ENCODE results near the gene ULK4. TPM values are rescaled to one million over a fixed set of nuclear protein-coding genes. Genes with fewer than 3 reads are reported as not detected.

The ULK4 gene
- total and polyA plus RNA-seq, 2 of the 4 experiments (the other 2 are of a cell fraction) = 2.7 to 5.0 TPM

DNA sequence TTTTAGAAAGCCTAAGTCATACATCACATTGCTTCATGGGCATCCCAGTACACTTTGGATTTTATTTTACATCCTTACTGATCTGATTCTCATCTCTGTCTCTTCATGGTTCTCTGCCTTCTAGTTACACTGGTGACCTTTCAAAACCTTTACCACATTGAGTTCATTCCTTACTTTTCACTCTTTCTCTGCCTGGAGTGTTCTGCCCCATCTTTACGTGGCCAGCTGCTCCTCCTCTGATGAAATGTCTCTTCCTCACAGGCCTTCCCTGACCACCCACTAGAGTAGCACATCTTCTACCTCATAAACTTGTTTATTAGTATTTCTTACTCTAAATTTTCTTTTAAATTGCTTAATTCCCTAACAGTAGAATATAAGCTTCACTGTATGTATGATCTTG is 744.9 kb downstream of the ULK4 start:
- Histone ChIP-seq H3K4me3 (ENCODE audit: insufficient read depth, low read depth, low read length) (no peak overlapping the region), H3K18ac (ENCODE audit: low read depth, low read length) (no peak overlapping the region), H4K5ac (ENCODE audit: low read depth, low read length) (no peak overlapping the region), H4K20me1 (ENCODE audit: insufficient read depth, low read length) (peaks cover 92% of the 10 kb centered on the region), H3K79me1 (ENCODE audit: low read depth in 1 of 2, low read length in 2 of 2) (peaks cover 4 to 37% of the 10 kb centered on the region in 2 experiments; a peak in 3 of 4 replicates), H3K27ac (ENCODE audit: insufficient read depth, low read length) (no peak overlapping the region), H3K9me1 (ENCODE audit: insufficient read depth, low read length) (peaks cover 13% of the 10 kb centered on the region), H4K91ac (ENCODE audit: insufficient read depth, low read depth, low read length) (no peak overlapping the region), H3K23ac (ENCODE audit: low read depth, low read length) (no peak overlapping the region), H3K4me2 (ENCODE audit: low read depth, low read length) (no peak overlapping the region), H3K4me1 (ENCODE audit: control insufficient read depth, insufficient read depth, low read length) (peaks cover 3% of the 10 kb centered on the region), H2BK120ac (ENCODE audit: low read depth, low read length) (no peak overlapping the region), H2BK5ac (ENCODE audit: low read depth, low read length, poor library complexity, severe bottlenecking) (no peak overlapping the region), H2AFZ (replicated peaks; ENCODE audit: low read length, poor library complexity) (no peak overlapping the region), H2AK9ac (replicated peaks; ENCODE audit: low read depth, low read length, poor library complexity) (no peak overlapping the region), H3K9ac (ENCODE audit: low read depth, low read length) (no peak overlapping the region), H2BK15ac (ENCODE audit: low read depth, low read length) (no peak overlapping the region), H3K56ac (ENCODE audit: extremely low read depth, insufficient read depth, low read length) (no peak overlapping the region), H3K14ac (replicated peaks; ENCODE audit: low read depth, low read length) (no peak overlapping the region), H4K8ac (ENCODE audit: low read depth in 2 of 2, low read length in 2 of 2) (no peak overlapping the region), H3K9me3 (ENCODE audit: control insufficient read depth, insufficient read depth, low read length) (no peaks in the 10 kb centered on the region), H3K36me3 (ENCODE audit: control insufficient read depth, insufficient read depth, low read length) (no peaks in the 10 kb centered on the region), H3K27me3 (ENCODE audit: control insufficient read depth, insufficient read depth, low read length) (no peaks in the 10 kb centered on the region), H2BK20ac (ENCODE audit: low read depth, low read length) (no peak overlapping the region), H3K4ac (ENCODE audit: low read depth, low read length) (no peak overlapping the region), H2AK5ac (ENCODE audit: low read depth, low read length) (no peak overlapping the region)
- ChIA-PET CTCF (no interaction called here), POLR2A (ENCODE audit: unreplicated experiment) (no interaction called here)
- in situ Hi-C loops (cut with MboI; ENCODE audit: low sequenced_read_pairs) (loop anchor here (25.0 kb wide), 1 partner anchor 470 kb away; no protein-coding TSS in a partner anchor), dilution Hi-C loops (cut with HindIII; ENCODE audit: low sequenced_read_pairs, unreplicated experiment) (no loop called here), intact Hi-C loops (cut with micrococcal nuclease) (no loop called here)
- no CpG with 5 or more reads among the region's 1 CpG for WGBS, 2 experiments (ENCODE audit: extremely low coverage in 2 of 2, insufficient read length in 1 of 2)
- no peak for TF ChIP-seq CHD1 (IDR thresholded peaks at IDR 0.05; ENCODE audit: low read depth, low read length)
- TF ChIP-seq CEBPB (IDR thresholded peaks at IDR 0.05; ENCODE audit: low read depth, low read length) = no peak
- TF ChIP-seq NFE2L2 (IDR thresholded peaks at IDR 0.05; ENCODE audit: low read depth, low read length) = no peak
- no peak for TF ChIP-seq BHLHE40 (IDR thresholded peaks at IDR 0.05; ENCODE audit: low read depth, low read length)
- no peak for TF ChIP-seq RFX5 (IDR thresholded peaks at IDR 0.05; ENCODE audit: low read depth, low read length)
- ATAC-seq (ENCODE audit: low read depth) = no peak
- BruUV-seq (replicated peaks) = no TSS peak
- DNase-seq = no peak
